B cell (primary cell): ENCODE measurements around the gene CDK5R2. TPM values are rescaled to one million over a fixed set of nuclear protein-coding genes. Genes with fewer than 3 reads are reported as not detected.

Source experiments
- ATAC-seq: fragments of 200-7000 bp; cut with Tn5 transposase; one replicate; pipeline ENCODE4 v1.10.0; 2021; ENCODE audit warnings: low read depth, mild to moderate bottlenecking, moderate number of reproducible peaks, moderate library complexity
- CTCF ChIA-PET: fragments of 350-600 bp; sonication (Branson Sonifier 250); formaldehyde crosslinking; loops from one replicate; lab custom pipeline; 2021; ENCODE audit warnings: antibody characterized with exemption, inconsistent platforms; lab: Charles Lee
- POLR2A ChIA-PET: fragments of 350-600 bp; sonication (Branson Sonifier 250); formaldehyde crosslinking; loops from one replicate; lab custom pipeline; 2021; ENCODE audit warnings: antibody characterized with exemption; lab: Charles Lee
- DNase-seq: peaks from one replicate; pipeline ENCODE4 v3.0.0; 2013
- H2AFZ ChIP-seq: 2 replicates; pipeline ENCODE4 v1.6.1; 2012; ENCODE audit warnings: mild to moderate bottlenecking, low read depth, low read length; ENCODE audit not compliant: insufficient read depth, poor library complexity, severe bottlenecking
- H3K27ac ChIP-seq, 2 donors: 1 replicate in 1 of 2; 2 replicates in 1 of 2; pipeline ENCODE4 v1.5.1; 2012 to 2013; ENCODE audit warnings: low read length in 2 of 2, mild to moderate bottlenecking in 2 of 2, moderate library complexity in 1 of 2
- H3K27me3 ChIP-seq, 4 experiments: fragments of 200-600 bp in 1 of 4; sonication (generic) in 1 of 4; replicated peaks in 1 of 4; 1 replicate in 2 of 4; 2 replicates in 2 of 4; pipeline versions ENCODE4 v1.6.1 to v1.7.0; 2013 to 2016; ENCODE audit warnings: low read length in 3 of 4, mild to moderate bottlenecking in 2 of 4, mixed read lengths in 1 of 4, moderate library complexity in 1 of 4; ENCODE audit not compliant: insufficient read depth in 4 of 4, control insufficient read depth in 3 of 4; ENCODE audit errors: control extremely low read depth in 1 of 4
- H3K36me3 ChIP-seq, 2 experiments: replicated peaks in 1 of 2; 1 replicate in 1 of 2; 2 replicates in 1 of 2; pipeline versions ENCODE4 v1.6.1 to v1.7.1; 2013; ENCODE audit warnings: low read length in 1 of 2; ENCODE audit not compliant: insufficient read depth in 2 of 2, control insufficient read depth in 1 of 2; ENCODE audit errors: control extremely low read depth in 1 of 2, extremely low read depth in 1 of 2
- H3K4me1 ChIP-seq, 2 donors: fragments of 200-600 bp in 1 of 2; sonication (generic) in 1 of 2; 1 replicate in 1 of 2; 2 replicates in 1 of 2; pipeline versions ENCODE4 v1.5.1 to v1.6.1; 2013 to 2017; ENCODE audit warnings: low read length in 2 of 2; ENCODE audit not compliant: control insufficient read depth in 2 of 2, insufficient read depth in 2 of 2
- H3K4me2 ChIP-seq: replicated peaks from 2 replicates; pipeline ENCODE3; 2012; ENCODE audit warnings: mild to moderate bottlenecking, low read depth, low read length; ENCODE audit not compliant: poor library complexity, severe bottlenecking
- H3K4me3 ChIP-seq, 5 experiments: fragments of 200-600 bp in 1 of 5; sonication (generic) in 1 of 5; 1 replicate in 3 of 5; 2 replicates in 2 of 5; pipeline versions ENCODE4 v1.5.1 to v1.7.0; 2011 to 2016; ENCODE audit warnings: low read length in 4 of 5, mild to moderate bottlenecking in 4 of 5, low read depth in 2 of 5, control low read depth in 1 of 5, moderate library complexity in 1 of 5; ENCODE audit not compliant: insufficient read depth in 1 of 5; ENCODE audit errors: control extremely low read depth in 1 of 5, extremely low read depth in 1 of 5
- H3K79me2 ChIP-seq: fragments of 200-600 bp; sonication (generic); one replicate; pipeline ENCODE4 v1.6.0; 2016; ENCODE audit warnings: low read length; ENCODE audit not compliant: control insufficient read depth, insufficient read depth
- H3K9ac ChIP-seq: fragments of 200-600 bp; sonication (generic); 2 replicates; pipeline ENCODE4 v1.6.1; 2017; ENCODE audit warnings: mild to moderate bottlenecking, low read length, moderate library complexity
- H3K9me3 ChIP-seq, 3 donors: one replicate each; pipeline versions ENCODE4 v1.6.1 to v1.7.1; 2013; ENCODE audit warnings: low read length in 2 of 3; ENCODE audit not compliant: control insufficient read depth in 2 of 3, insufficient read depth in 1 of 3; ENCODE audit errors: control extremely low read depth in 1 of 3
- H4K20me1 ChIP-seq: 2 replicates; pipeline ENCODE4 v1.6.0; 2012; ENCODE audit warnings: mild to moderate bottlenecking, low read length; ENCODE audit not compliant: insufficient read depth, control insufficient read depth, poor library complexity, severe bottlenecking
- H3K27ac Mint-ChIP-seq: one replicate; pipeline ENCODE4 v1.8.0; 2021; ENCODE audit warnings: mixed read lengths
- H3K27me3 Mint-ChIP-seq: one replicate; pipeline ENCODE4 v1.8.0; 2021; ENCODE audit warnings: mixed read lengths
- H3K4me1 Mint-ChIP-seq: one replicate; pipeline ENCODE4 v1.8.0; 2021; ENCODE audit warnings: mixed read lengths
- H3K4me3 Mint-ChIP-seq: one replicate; pipeline ENCODE4 v1.8.0; 2021; ENCODE audit warnings: mixed read lengths
- H3K9me3 Mint-ChIP-seq: one replicate; pipeline ENCODE4 v1.8.0; 2022; ENCODE audit warnings: mixed read lengths; ENCODE audit not compliant: insufficient read depth
- CTCF ChIP-seq: fragments of 200-600 bp; IDR thresholded peaks from one replicate; pipeline ENCODE4 v1.8.0; 2022; ENCODE audit warnings: antibody characterized with exemption, mild to moderate bottlenecking
- EZH2 ChIP-seq: IDR thresholded peaks from 2 replicates; pipeline ENCODE4 v1.6.1; 2012; ENCODE audit warnings: borderline replicate concordance, low read depth, mild to moderate bottlenecking, moderate library complexity, low read length; ENCODE audit not compliant: insufficient read depth, poor library complexity, severe bottlenecking
- WGBS: methylation state at CpG from one replicate; pipeline ENCODE4 v1.1.5; 2013; ENCODE audit warnings: missing lambda C conversion rate; ENCODE audit not compliant: insufficient coverage; 5-methylcytosine and 5-hydroxymethylcytosine counted together
- intact Hi-C: fragments of 100-400 bp; cut with micrococcal nuclease; formaldehyde crosslinking; loops from one replicate; pipeline ENCODE4 v1.10.0; 2022
- polyA plus RNA-seq: library from polyadenylated mRNA; depleted of rRNA; stranded (reverse); fragments of >200 nt; gene quantifications from 2 replicates; pipeline ENCODE4 v1.2.3, GENCODE V29; 2012
- total RNA-seq, 2 donors: library from RNA; stranded (reverse); fragments of 120-200 nt in 1 of 2; gene quantifications; 1 replicate in 1 of 2; 2 replicates in 1 of 2; pipeline versions ENCODE4 v1.2.3 to v1.2.4, GENCODE V29; 2013 to 2022

Gene CDK5R2
- total and polyA plus RNA-seq, 2 donors (not counting 1 experiment from before 2014, with no cell fraction given): not detected

- H2AFZ ChIP-seq: peak overlapping the region; percentile 56
Measured at GRCh38 chr2:219001577-219002394, 42.3 kb downstream of the CDK5R2 start.

More at GRCh38 chr2:219001577-219002394, 42.3 kb downstream of the CDK5R2 start:
- H3K9me3 ChIP-seq: peaks cover 0 to 23% (median 0%) of the 10 kb centered on the region in 3 donors
- peaks cover 59% of the 10 kb centered on the region for H3K27me3 Mint-ChIP-seq
- H3K4me3 ChIP-seq: peak overlapping the region in 3 of 5 experiments; percentile 17 to 39 (median 35)
- ChIA-PET POLR2A (interaction anchor here (0.6 kb wide), 1 partner anchor 294 kb away, joined by 12 read pairs; no protein-coding TSS in a partner anchor), CTCF (interaction anchor here (1.3 to 1.4 kb wide), 3 partner anchors 21 to 104 kb away, joined by 3 to 4 read pairs (median 4); no protein-coding TSS in a partner anchor)
- H3K36me3 ChIP-seq: no peaks in the 10 kb centered on the region
- no peaks in the 10 kb centered on the region for H4K20me1 ChIP-seq
- no peak overlapping the region for H3K27ac ChIP-seq
- H3K4me1 ChIP-seq: peaks cover 25 to 37% of the 10 kb centered on the region in 2 donors
- H3K4me2 ChIP-seq: peak overlapping the region; percentile 76
- peak overlapping the region; percentile 49 for H3K4me3 Mint-ChIP-seq
- ATAC-seq (peak; percentile 31), DNase-seq (peak; percentile 49)
- TF ChIP-seq EZH2: no peak
- no peak for TF ChIP-seq CTCF
- peaks cover 22% of the 10 kb centered on the region for H3K4me1 Mint-ChIP-seq
- H3K9ac ChIP-seq: peak overlapping the region; percentile 42
- H3K27me3 ChIP-seq: peaks cover 0 to 85% (median 34%) of the 10 kb centered on the region in 4 experiments
- no peak overlapping the region for H3K27ac Mint-ChIP-seq
- no peaks in the 10 kb centered on the region for H3K9me3 Mint-ChIP-seq
- no peaks in the 10 kb centered on the region for H3K79me2 ChIP-seq
- intact Hi-C loops: no loop called here
- 3% methylated on average over 57 of the region's 70 CpGs for WGBS
